DMS53 treated with DMSO at 0.1 percent for 48 hours (cell line): ENCODE results near the gene THSD4.

Source experiments
- DNase-seq: peaks from one replicate; lab custom pipeline; 2025; ENCODE audit not compliant: unreplicated experiment; lab: John Stamatoyannopoulos, UW

The THSD4 gene

GRCh38 chr15:71288348-71288955 lies 173.2 kb downstream of the THSD4 start:
- no peak for DNase-seq

- DNase-seq: no peak
Observed at GRCh38 chr15:71290002-71290401, 174.7 kb downstream of the THSD4 start.

GRCh38 chr15:71290881-71291635 lies 175.8 kb downstream of the THSD4 start:
- no peak for DNase-seq

GRCh38 chr15:71291723-71292122 lies 176.5 kb downstream of the THSD4 start:
- DNase-seq: no peak

- DNase-seq: no peak
Observed at GRCh38 chr15:71293723-71294122, 178.5 kb downstream of the THSD4 start.

GRCh38 chr15:71294251-71294910 lies 179.1 kb downstream of the THSD4 start:
- DNase-seq: no peak

GRCh38 chr15:71294911-71295602 lies 179.8 kb downstream of the THSD4 start:
- no peak for DNase-seq

- DNase-seq: no peak
Observed at GRCh38 chr15:71295603-71296314, 180.5 kb downstream of the THSD4 start.

- no peak for DNase-seq
Observed at GRCh38 chr15:71296315-71296679, 181.0 kb downstream of the THSD4 start.

GRCh38 chr15:71301958-71302621 lies 186.8 kb downstream of the THSD4 start:
- no peak for DNase-seq

GRCh38 chr15:71302861-71303410 lies 187.7 kb downstream of the THSD4 start:
- DNase-seq: no peak

- DNase-seq: no peak
Observed at GRCh38 chr15:71303977-71304376, 188.7 kb downstream of the THSD4 start.

- no peak for DNase-seq
Observed at GRCh38 chr15:71304681-71305080, 189.4 kb downstream of the THSD4 start.

GRCh38 chr15:71306538-71306937 lies 191.3 kb downstream of the THSD4 start:
- no peak for DNase-seq

- DNase-seq: no peak
Observed at GRCh38 chr15:71312194-71312708, 197.0 kb downstream of the THSD4 start.

- DNase-seq: no peak
Observed at GRCh38 chr15:71312731-71313460, 197.6 kb downstream of the THSD4 start.

- DNase-seq: no peak
Observed at GRCh38 chr15:71313806-71314205, 198.5 kb downstream of the THSD4 start.

- DNase-seq: no peak
Observed at GRCh38 chr15:71314956-71315537, 199.8 kb downstream of the THSD4 start.

GRCh38 chr15:71316911-71317310 lies 201.6 kb downstream of the THSD4 start:
- DNase-seq: no peak
